CD4-positive, alpha-beta T cell treated with Interleukin-10 for 1 hour (primary cell): ENCODE data around the gene ITGAL.
"Not testable (repeated sequence)": the region's sequence is repeated elsewhere in the genome, so short reads cannot be mapped to it uniquely, and the experiment has no call there.

Experiments used
- DNase-seq: peaks from one replicate; pipeline ENCODE4 v3.0.0-alpha.2; 2020

Gene ITGAL

DNA sequence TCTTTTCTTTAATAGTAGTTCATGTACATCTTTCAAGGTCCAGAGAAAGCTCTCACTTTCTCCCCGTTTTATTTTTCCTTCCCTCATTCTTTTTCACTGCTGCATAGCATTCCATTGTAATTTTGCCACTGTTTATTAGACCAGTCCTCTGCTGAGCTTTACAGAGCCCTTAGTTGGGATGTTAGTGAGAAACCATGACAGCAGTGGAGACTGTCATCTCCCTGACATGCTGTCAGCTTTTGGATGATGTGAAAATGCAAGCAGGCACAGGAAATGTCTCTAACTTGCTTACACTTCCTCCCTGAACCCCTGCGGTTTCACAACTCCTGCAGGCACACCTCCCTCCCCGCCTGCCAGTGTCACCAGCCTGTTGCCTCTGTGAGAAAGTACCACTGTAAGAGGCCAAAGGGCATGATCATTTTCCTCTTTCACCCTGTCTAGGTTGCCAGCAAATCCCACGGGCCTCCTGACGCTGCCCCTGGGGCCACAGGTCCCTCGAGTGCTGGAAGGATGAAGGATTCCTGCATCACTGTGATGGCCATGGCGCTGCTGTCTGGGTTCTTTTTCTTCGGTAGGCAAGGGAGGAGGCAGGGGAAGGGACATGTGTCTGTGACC is at the start of gene ITGAL:
Gene ITGAL (plus strand): TSS at position 415 of the 615 bp plus-strand sequence. CDS start 96 bp downstream, at position 511.
- DNase-seq: peak; percentile 89

DNA sequence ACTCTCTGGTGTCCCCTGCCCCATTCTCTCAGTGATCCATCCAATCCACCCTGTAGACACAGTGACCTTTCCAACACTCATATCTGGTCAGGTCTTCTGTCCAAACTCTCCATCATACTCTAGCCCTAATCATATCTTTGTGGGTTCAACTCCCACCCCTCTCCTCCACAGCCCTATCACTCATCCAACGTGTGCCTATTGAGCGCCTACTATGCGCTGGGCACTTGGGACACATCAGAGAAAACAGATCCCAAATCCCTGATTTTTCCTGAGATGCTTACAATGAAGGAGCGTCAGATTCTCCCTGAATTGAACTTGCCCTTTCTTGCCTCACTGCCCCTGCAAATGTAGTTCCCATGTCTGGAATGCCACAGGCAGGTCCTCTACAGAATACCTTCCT is 44.5 kb upstream of the ITGAL start:
- DNase-seq: no peak

DNA sequence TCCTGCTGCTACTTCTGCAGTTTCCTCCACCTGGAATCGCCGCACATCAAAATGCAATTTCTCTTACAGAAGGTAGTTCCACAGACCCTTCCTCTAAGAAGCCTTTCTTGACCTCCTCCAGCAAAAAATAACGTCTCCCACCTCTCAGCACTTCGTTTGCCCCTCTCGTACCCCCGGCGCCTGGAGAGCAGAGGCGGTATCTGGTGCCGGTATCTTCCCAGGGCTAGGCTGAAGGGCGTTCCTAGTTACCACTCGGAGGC is 43.2 kb upstream of the ITGAL start:
- no peak for DNase-seq

DNA sequence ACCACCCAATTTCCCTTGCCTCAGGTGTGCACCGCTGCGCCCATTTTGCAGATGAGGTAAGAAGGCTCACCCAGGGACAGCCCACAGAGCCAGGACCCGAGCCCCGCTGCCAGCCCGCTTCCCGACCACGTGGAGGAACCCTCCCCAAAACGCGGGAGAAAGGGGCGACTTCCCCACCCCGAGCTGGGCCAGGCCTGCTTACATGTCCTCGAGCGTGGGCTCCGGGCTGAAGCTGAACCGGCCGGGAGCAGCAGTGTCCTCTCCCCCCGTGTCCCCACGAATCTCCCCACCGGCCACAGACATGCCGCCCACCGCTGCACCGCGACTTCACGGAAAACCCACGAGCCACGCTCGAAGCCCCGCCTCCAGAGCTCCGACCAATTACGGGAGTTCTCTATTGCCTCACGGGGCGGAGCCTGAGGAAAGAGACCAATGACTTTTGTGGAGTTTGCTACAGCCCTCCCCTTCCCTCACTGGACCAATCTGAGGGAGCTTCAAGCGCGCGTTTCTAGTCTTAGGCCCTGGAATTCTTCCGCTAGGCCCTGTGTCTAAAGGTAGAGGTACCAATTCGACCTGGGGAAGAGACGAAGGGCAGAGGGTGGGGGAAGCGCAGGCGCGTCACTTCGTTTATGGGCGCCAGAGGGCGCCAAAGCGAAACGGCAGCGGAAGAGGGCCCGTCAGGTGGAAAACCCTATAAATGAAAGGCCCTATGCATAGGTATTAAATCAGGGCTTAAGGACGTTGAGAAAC is 42.7 kb upstream of the ITGAL start, which contains the start of gene DCTPP1:
Gene DCTPP1 (minus strand): TSS at position 353 of the 750 bp plus-strand sequence. CDS start 50 bp downstream, at position 303.
- peak; percentile 99 for DNase-seq

DNA sequence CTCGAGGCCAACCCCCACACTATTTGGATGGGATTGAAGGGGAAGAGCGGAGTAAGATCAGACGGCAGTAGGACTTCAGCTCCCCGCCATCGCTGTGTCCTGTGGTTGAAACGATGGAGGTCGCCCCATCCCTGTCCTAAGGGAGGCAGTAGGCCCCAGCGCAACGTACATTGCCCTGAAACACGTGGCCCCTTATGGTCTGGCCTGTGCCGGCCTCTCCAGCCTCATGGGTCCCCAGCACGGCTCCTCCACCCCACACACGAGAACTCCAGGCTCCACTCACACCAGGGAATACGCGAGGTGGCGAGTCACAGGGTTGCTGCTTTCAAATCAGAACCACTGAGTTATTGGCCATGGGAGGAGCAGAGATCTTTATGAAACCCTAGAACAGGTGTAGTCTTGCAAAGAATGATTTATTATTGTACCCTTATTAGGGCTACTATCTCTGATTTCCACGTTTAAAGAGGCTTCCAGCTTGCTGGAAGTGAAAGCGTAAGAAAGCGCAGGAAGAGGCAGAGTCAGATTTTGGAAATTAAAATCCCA is 42.0 kb upstream of the ITGAL start:
- no peak for DNase-seq

DNA sequence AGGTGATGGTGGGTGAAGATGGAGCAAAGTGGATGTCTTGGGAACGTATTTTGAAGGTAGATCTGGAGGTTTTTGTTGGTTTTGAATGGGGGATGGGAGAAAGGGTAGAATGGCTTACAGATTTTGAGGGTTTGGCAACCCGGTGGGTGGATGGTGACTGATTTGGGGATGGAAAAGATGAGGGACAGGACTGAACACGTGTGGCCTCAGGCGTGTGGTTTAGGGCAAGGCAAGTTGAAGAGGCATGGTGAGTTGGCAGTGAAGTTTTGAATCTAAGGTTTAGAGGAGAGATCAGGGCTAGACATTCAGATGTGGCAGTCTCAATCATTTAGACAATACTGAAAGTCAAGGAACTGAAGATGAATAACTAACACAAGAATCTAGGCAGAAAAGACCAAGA is 37.7 kb upstream of the ITGAL start:
- DNase-seq: no peak

DNA sequence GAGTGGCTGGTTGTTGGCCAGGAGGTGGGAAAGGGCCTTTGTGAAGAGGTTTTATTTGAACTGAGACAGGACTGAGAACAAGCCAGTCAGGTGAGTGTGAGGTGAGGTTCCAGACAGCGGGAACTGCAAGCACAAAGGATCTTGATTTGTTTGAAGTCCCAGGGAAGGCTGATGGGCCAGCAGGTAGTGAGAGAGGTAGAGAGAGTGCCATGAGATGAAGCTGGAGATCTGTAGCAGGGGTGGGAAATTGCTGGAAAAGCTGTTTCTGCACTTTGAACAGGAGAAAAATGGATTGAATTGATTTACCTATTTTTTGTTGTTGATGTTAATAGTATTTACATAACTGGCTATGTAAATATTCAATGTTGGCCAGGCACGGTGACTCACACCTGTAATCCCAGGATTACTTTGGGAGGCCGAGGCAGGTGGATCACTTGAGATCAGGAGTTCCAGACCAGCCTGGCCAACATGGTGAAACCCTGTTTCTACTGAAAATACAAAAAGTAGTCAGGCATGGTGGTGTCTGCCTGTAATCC is 35.0 kb upstream of the ITGAL start:
- DNase-seq: no peak

DNA sequence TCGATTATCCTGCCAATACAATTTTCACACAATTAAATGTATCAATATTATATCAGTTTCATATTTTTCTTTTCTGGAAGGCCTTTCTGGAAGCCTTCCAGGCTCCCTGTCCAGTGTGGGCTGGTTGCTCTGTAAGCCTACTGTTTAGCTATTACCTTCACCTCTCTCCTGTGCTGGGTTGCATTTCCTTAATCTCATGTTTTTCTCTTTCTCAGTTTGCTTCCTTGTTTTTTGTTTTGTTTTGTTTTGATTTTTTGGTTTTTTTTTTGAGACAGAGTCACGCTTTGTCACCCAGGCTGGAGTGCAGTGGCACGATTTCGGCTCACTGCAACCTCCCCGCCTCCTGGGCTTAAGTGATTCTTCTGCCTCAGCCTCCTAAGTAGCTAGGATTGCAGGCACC is 33.7 kb upstream of the ITGAL start:
- DNase-seq: no peak

DNA sequence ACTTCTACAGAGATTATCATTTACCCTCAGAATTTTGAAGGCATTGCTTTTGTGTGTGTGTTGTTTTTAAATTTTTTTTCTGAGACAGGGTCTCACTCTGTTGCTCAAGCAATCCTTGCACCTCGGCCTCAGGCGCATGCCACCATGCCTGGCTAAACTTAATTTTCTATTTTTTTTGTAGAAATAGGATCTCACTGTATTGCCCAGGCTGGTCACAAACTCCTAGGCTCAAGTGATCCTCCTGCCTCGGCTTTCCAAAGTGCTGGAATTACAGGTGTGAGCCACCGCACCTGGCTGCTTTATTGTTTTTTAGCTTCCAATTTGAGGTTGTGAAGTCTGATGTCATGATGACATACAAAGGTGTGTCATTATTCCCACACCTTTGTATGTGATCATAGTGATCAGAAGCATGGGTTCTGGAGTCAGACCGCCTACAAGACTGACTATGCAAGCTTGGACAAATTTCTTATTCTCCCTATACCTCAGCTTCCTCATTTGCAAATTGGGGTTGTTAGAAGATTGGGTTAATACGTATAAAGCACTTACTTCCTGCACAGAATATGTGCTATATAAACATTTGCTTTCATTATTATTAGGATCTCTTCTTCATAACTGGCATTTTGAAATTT is 32.7 kb upstream of the ITGAL start:
- DNase-seq: no peak

DNA sequence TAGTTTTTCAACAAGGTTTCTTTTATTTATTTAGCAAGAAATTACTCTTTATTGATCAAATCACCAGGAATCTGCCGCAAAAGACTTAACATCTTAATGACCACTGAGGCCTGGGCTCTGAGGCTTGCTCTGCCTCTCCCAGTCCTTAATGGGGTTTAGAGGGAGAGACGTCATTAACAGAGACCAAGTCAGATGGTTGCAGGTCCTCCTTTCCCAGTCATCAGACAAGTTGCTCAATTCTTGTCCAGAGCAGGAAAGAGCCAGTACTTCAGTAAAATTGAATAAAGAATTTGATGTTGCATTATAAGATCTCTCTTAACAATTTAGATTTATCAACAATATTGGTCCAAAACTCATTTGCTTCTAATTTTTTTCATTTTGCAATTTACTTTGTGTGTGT is 28.9 kb upstream of the ITGAL start:
- DNase-seq: no peak

DNA sequence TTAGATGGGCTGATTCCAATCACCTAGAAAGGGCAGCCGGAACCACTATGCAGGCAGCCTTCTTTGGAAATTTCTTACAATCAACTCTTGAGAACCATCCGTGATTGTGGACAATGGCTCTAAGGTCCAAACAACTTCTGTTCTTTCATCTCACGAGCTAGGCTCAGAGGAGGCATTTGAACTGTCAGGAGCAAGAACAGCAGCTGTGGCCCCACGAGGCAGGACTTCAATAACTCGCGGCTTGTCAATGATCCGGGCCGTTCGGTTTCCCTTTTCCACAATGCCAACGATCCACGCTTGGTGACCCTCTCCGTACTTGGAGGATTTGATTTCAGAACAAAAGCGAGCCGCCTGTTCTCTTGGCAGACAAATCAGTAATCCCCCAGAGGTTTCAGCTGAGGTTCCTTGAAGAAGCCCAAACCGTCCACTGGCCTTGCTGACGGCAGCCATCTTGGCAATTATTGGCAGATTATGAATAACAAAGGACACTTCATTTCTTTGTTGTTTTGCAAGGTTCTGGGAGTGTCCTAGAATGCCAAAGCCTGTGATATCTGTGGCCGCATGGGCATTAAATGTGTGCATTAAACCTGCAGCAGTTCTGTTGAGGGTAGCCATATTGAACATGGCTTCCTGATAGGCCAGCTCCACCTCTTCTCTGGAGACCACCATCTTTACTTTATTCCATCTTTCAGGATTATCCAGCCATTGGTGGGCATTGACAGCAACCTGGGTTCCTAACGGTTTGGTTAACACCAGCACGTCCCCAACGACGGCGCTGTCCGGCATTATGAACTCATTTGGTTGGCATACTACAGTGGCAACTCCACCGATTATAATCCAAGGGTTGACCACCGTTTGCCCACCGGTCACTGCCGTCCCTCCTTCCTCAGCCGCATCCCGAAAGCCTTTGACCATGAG is 28.1 kb upstream of the ITGAL start:
- no peak for DNase-seq

DNA sequence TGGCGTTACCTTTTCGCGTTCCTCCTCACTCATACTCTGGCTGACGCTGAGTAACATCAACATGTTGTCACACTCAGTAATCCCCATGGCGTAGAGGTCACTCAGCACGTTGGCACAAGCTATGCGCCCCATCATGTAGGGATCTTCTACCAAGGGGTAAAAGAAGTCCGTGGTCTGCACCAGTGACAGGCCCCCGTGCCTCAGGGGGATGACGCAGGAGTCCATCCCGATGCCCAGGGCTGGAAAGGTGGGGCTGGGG is 27.5 kb upstream of the ITGAL start:
- DNase-seq: no peak

DNA sequence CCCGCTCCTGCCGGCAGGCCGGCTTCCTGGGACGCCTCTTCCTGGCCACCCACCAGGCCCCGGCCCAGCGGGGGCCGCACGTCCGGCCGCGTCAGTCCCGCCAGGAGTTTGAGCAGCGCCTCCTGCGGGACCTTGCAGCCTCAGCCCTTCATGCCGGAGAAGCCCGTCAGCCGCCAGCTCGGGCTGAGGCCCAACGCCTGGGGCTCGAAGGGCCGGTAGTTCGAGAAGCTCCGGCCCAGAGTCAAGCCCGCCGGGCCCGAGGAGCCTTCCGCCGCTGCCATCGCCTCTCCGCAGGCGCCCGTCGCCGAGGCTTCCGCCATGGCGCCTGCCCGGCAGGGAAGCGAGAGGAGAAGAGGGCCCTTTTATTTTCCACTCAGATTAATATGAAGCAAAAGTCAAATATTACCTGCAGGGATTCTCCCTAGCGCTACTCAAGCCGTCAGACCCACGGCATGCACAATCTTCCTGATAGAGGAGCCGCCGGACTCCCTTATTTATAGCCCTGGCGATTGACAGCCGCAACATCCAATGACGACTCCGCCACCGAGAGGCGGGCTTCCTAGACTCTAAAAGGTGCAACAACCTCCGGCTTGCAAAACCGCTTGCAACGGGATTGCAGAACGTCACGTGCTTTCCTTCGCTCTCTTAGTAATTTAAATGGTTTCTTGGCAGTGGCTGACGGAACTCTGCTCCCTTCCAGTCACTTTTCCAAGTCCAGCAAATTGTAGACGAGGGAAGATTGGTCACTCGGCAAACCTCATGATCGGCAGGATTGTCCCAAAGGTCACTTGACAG is 26.9 kb upstream of the ITGAL start, which contains the start of gene SEPHS2:
Gene SEPHS2 (minus strand): TSS at position 467 of the 795 bp plus-strand sequence. CDS start 147 bp downstream, at position 320.
- peak; percentile 97 for DNase-seq

DNA sequence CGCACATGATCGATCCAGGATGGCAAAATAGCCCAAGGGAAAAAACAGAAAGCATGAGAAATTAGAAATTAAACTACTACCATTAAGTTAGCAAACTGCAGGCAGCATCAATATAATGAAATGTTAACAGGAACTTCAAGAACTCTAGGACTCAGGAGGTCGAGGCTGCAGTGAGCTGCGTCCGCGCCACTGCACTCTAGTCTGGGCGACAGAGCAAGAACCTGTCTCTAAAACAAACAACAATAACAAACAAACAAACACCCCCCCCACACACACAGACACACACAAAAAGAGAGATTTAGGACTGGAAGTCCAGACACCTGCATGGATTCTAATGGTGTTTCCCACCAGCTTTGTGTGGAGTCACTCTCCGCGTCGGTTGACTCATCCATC is 26.3 kb upstream of the ITGAL start:
- no peak for DNase-seq

DNA sequence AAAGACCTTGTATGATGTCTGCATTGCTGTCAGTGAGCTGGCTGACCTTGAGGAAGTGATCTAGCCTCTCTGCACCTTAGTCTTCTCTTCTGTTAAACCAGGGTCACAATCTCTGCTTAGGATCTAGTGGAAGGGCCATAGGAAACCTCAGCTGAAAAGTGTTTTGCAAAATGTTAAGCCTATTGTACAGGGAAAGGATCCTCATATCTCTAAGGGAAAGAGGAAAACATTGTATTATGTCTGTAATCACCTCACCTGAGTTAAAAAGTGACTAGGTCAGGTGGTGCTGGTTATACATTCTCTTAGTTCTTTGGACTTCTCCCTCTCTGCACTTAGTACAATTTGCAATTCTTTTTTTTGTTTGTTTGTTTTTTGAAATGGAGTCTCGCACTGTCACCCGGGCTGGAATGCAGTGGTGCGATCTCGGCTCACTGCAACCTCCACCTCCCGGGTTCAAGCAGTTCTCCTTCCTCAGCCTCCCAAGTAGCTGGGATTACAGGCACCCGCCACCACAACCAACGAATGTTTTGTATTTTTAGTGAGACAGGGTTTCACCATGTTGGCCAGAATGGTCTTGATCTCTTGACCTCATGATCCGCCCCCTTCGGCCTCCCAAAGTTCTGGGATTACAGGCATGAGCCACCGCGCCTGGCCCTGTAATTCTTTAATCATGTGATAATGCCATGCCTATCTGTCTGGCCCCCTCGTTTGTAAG is 24.9 kb upstream of the ITGAL start:
- no peak for DNase-seq

DNA sequence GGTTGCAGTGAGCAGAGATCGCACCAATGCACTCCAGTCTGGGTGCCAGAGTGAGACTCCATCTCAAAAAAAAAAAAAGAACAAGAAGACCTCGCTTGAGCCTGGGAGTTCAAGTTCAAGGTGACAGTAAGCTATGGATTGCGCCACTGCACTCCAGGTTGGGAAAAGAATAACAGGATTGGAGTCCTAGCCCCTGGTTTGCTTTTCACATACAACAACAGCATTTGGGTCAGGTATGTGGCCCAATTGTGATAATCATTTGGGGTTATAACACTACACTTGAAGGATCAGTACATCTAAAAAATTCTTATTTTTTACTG is 23.5 kb upstream of the ITGAL start:
- DNase-seq: no peak

DNA sequence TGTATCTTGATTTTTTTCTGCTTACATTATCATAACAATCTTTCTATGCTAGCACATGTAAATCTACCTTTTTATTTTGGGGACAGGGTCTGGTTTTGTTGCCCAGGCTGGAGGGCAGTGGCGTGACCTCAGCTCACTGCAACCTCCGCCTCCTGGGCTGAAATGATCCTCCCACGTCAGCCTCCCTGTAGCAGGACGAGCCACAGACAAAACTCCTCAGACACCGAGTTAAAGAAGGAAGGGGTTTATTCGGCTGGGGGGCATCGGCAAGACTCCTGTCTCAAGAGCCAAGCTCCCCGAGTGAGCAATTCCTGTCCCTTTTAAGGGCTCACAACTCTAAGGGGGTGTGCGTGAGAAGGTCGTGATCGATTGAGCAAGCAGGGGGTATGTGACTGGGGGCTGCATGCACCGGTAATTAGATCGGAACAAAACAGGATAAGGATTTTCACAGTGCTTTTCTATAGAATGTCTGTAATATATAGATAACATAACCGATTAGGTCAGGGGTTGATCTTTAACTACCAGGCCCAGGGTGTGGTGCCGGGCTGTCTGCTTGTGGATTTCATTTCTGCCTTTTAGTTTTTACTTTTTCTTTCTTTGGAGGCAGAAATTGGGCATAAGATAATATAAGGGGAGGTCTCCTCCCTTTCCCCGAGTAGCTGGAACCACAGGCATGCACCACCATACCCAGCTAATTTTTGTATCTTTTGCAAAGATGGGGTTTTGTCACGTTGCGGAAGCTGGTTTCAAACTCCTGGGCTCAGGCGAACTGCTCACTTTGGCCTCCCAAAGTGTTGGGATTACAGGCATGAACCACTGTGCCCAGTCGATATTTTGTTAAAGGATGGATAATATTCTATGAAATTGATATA is 19.6 kb upstream of the ITGAL start:
- not testable (repeated sequence) for DNase-seq

DNA sequence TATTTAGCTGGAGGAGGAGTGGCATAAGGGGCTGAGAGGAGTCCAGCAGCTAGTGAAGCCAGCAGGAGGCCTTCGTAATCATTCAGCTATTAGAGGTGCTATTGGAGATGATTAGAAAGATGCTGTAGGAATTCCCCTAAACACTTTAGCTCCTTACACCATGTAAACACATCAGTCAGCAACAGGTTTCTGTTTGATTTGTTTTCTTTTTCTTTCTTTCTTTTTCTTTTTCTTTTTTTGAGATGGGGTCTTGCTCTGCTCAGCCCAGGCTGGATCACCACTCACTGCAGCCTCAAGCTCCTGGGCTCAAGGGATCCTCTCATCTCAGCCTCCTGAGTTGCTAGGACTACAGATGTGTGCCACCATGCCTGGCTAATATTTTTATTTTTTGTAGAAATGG is 16.2 kb upstream of the ITGAL start:
- no peak for DNase-seq

DNA sequence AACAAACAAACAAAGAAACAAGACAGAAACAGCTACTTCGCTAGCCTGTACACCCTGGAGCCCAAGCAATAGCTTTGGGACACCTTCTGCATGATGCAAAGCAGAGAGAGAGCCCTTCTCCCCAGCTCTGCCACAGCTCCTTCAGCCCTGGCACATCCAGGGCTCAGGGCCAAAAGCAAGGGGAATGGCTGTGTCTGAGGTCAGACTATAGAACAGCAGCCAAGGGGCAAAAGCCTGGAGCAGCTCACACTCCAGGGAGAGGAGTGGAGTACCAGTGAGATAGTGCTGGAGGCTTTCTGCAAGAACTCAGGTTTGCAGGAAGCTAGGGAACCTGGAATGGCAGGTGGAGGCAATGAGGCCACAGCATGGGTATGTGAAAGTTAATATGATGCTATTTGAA is 15.3 kb upstream of the ITGAL start:
- no peak for DNase-seq

DNA sequence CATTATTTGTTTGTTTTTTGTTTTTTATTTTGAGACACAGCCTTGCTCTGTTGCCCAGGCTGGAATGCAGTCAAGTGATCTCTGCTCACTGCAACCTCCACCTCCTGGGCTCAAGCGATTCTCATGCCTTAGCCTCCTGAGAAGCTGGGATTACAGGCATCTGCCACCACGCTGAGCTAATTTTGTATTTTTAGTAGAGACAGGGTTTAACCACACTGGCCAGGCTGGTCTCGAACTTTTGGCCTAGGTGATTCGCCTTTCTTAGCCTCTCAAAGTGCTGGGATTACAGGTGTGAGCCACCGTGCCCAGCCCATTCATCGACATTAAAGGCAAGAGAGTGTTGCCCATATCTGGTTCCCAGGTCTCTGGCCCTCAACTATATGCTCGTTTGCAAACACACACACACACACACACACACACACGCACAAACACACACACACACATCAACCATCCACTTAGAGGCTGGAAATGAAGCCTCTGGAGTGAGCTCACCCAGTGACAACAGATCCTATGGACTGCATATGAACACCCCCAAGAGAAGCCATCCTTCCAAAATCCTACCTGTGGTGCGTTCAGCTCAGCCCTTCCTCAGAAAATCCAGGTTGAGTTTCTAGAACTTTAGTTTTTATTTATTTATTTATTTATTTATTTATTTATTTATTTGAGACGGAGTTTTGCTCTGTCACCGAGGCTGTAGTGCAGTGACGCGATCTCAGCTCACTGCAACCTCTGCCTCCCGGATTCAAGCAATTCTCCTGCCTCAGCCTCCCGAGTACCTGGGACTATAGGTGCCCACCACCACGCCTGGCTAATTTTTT is 14.6 kb upstream of the ITGAL start:
- DNase-seq: no peak
